K562 (cell line): ENCODE results near the gene OR2C1. TPM values are rescaled to one million over a fixed set of nuclear protein-coding genes. Genes with fewer than 3 reads are reported as not detected.

Experiments used
- ATF7 ChIP-seq: fragments of 450-650 bp; IDR thresholded peaks from 2 replicates; pipeline ENCODE4 v1.7.1; 2014; ENCODE audit warnings: mild to moderate bottlenecking, moderate library complexity
- BCL6 ChIP-seq: fragments of 250-450 bp; sonication (Bioruptor Pico); IDR thresholded peaks from 2 replicates; pipeline ENCODE4 v1.4.0; 2020
- E2F1 ChIP-seq: sonication (generic); formaldehyde crosslinking; IDR thresholded peaks from 2 replicates; pipeline ENCODE4 v1.8.1; 2023; ENCODE audit warnings: mild to moderate bottlenecking, missing genetic modification reagents, moderate library complexity
- FOXM1 ChIP-seq, 2 experiments: fragments of 450-650 bp in 1 of 2; sonication (generic) in 1 of 2; formaldehyde crosslinking in 1 of 2; IDR thresholded peaks; 2 replicates each; pipeline versions ENCODE4 v1.6.1 to v1.9.0; 2017 to 2022; ENCODE audit warnings: low read depth in 2 of 2, mild to moderate bottlenecking in 2 of 2, missing genetic modification reagents in 1 of 2, moderate library complexity in 1 of 2
- GMEB1 ChIP-seq: fragments of 250-450 bp; sonication (Bioruptor Pico); IDR thresholded peaks from 2 replicates; pipeline ENCODE4 v1.4.0; 2020; ENCODE audit warnings: mild to moderate bottlenecking
- HDAC8 ChIP-seq: fragments of 450-650 bp; IDR thresholded peaks from 2 replicates; pipeline ENCODE4 v1.6.1; 2016; ENCODE audit warnings: mild to moderate bottlenecking, missing genetic modification characterization, moderate library complexity, missing compliant biosample characterization
- KDM4B ChIP-seq, 2 experiments: fragments of 450-650 bp in 1 of 2; sonication (generic) in 1 of 2; IDR thresholded peaks; 2 replicates each; pipeline ENCODE4 v1.6.1; 2016 to 2017; ENCODE audit warnings: borderline replicate concordance in 2 of 2, antibody characterized with exemption in 1 of 2, low read depth in 1 of 2, mild to moderate bottlenecking in 1 of 2
- KDM5B ChIP-seq: fragments of 200-600 bp; sonication (generic); IDR thresholded peaks from 2 replicates; pipeline ENCODE4 v1.6.1; 2012; ENCODE audit warnings: low read depth, mild to moderate bottlenecking, moderate library complexity, low read length, control low read depth, inconsistent platforms; ENCODE audit not compliant: insufficient replicate concordance
- MBD2 ChIP-seq: sonication (generic); IDR thresholded peaks from 2 replicates; pipeline ENCODE4 v1.6.1; 2016; ENCODE audit warnings: low read depth, borderline replicate concordance
- MXD1 ChIP-seq: fragments of 250-450 bp; sonication (Bioruptor Pico); IDR thresholded peaks from 2 replicates; pipeline ENCODE4 v1.8.0; 2021; ENCODE audit warnings: borderline replicate concordance, mild to moderate bottlenecking, moderate library complexity; ENCODE audit not compliant: poor library complexity, severe bottlenecking
- NCOA6 ChIP-seq: fragments of 450-650 bp; IDR thresholded peaks from 2 replicates; pipeline ENCODE4 v1.6.1; 2017; ENCODE audit warnings: mild to moderate bottlenecking
- NFXL1 ChIP-seq: fragments of 450-650 bp; formaldehyde crosslinking; IDR thresholded peaks from 2 replicates; pipeline ENCODE4 v1.4.0; 2021; ENCODE audit warnings: mild to moderate bottlenecking
- NONO ChIP-seq, 2 experiments: fragments of 200-400 bp in 1 of 2; fragments of 450-650 bp in 1 of 2; formaldehyde crosslinking in 1 of 2; IDR thresholded peaks; 2 replicates each; pipeline ENCODE4 v1.6.1; 2017; ENCODE audit warnings: low read depth in 2 of 2, mild to moderate bottlenecking in 2 of 2, moderate library complexity in 2 of 2, low read length in 1 of 2
- POLR2AphosphoS2 ChIP-seq: IDR thresholded peaks from 2 replicates; pipeline ENCODE4 v1.6.1; 2012; ENCODE audit warnings: low read length, improper control_type of control experiment
- POU5F1 ChIP-seq: fragments of 150-350 bp; IDR thresholded peaks from 2 replicates; pipeline ENCODE4 v1.6.1; 2014; ENCODE audit warnings: borderline replicate concordance, low read length, low read depth, mild to moderate bottlenecking; ENCODE audit not compliant: partially characterized antibody
- PTTG1 ChIP-seq: fragments of 450-650 bp; IDR thresholded peaks from 2 replicates; pipeline ENCODE4 v1.6.1; 2016; ENCODE audit warnings: low read depth, mild to moderate bottlenecking, missing genetic modification characterization, missing compliant biosample characterization
- SNIP1 ChIP-seq: fragments of 450-650 bp; IDR thresholded peaks from 2 replicates; pipeline ENCODE4 v1.7.1; 2017; ENCODE audit warnings: low read depth, mild to moderate bottlenecking
- ZC3H11A ChIP-seq: IDR thresholded peaks from 2 replicates; pipeline ENCODE4 v1.6.1; 2012; ENCODE audit warnings: low read depth, low read length, improper control_type of control experiment
- ZNF280B ChIP-seq: fragments of 250-450 bp; sonication (Bioruptor Pico); IDR thresholded peaks from 2 replicates; pipeline ENCODE4 v1.5.1; 2021; ENCODE audit warnings: mild to moderate bottlenecking
- ZNF3 ChIP-seq: fragments of 250-450 bp; sonication (Bioruptor Pico); IDR thresholded peaks from 2 replicates; pipeline ENCODE4 v1.5.0; 2021; ENCODE audit warnings: mild to moderate bottlenecking, moderate library complexity
- ZNF511 ChIP-seq: sonication (generic); formaldehyde crosslinking; IDR thresholded peaks from 2 replicates; pipeline ENCODE4 v1.8.0; 2022; ENCODE audit warnings: mild to moderate bottlenecking, missing genetic modification reagents
- polyA plus RNA-seq, 8 experiments: library from polyadenylated mRNA; depleted of rRNA in 4 of 8; stranded (reverse) in 5 of 8; unstranded in 3 of 8; fragments of >200 nt; fragmentation: Nextera tagmentation in 2 of 8; fragmentation: Illumina TruSeq in 1 of 8; extraction: Ambion mirVana in 2 of 8; extraction: Trizol in 1 of 8; gene quantifications; 2 replicates each; pipeline versions ENCODE4 v1.2.1 to v1.2.3, GENCODE V29; 2011 to 2014; ENCODE audit warnings: inconsistent platforms in 1 of 8, missing spikeins in 1 of 8
- total RNA-seq, 7 experiments: library from RNA; depleted of rRNA in 6 of 7; stranded (reverse); fragments of >200 nt in 6 of 7; fragmentation: Illumina TruSeq in 2 of 7; extraction: Trizol in 2 of 7; gene quantifications; 2 replicates each; pipeline versions ENCODE4 v1.2.1 to v1.2.3, GENCODE V29; 2011 to 2021; ENCODE audit warnings: low replicate concordance in 1 of 7

Gene OR2C1
- total and polyA plus RNA-seq, 9 of the 15 experiments (the other 6 are each of a cell fraction or from before 2014, with no cell fraction given), result not detected

- TF ChIP-seq PTTG1 (no peak), HDAC8 (tag) (peak; percentile 53; the same call in 1 of the 2 replicates), SNIP1 (no peak), NFXL1 (CRISPR knock-in tag) (no peak), FOXM1 (IDR thresholded peaks at IDR 0.05; ENCODE audit: low read depth) (peak; percentile 75), FOXM1 (CRISPR knock-in tag; IDR thresholded peaks at IDR 0.05; ENCODE audit: low read depth) (no peak), KDM5B (peak; percentile 51), POU5F1 (peak; percentile 65), ZNF280B (CRISPR knock-in tag) (no peak), MBD2 (peak; percentile 97), BCL6 (CRISPR knock-in tag) (no peak), ATF7 (peak; percentile 92), NCOA6 (no peak), MXD1 (no peak), ZNF511 (CRISPR knock-in tag) (peak; percentile 66; the same call in 1 of the 2 replicates), GMEB1 (peak; percentile 95), KDM4B (IDR thresholded peaks at IDR 0.05; ENCODE audit: borderline replicate concordance in 2 of 2, low read depth in 1 of 2) (no peak), E2F1 (CRISPR knock-in tag) (peak; percentile 52), ZNF3 (CRISPR knock-in tag) (no peak), NONO (IDR thresholded peaks at IDR 0.05; ENCODE audit: low read depth in 2 of 2, low read length in 1 of 2) (no peak), POLR2AphosphoS2 (no peak), ZC3H11A (0 out of 2 replicates have a peak, but pooled peaks have one; percentile 1)
Measured at GRCh38 chr16:3400779-3401688, 45.3 kb downstream of the OR2C1 start, which contains the start of the genes ZNF174 and ZSCAN32 (continued).
